Measurements from ENCODE around the gene ZGRF1.
"Not testable (repeated sequence)": the region's sequence is repeated elsewhere in the genome, so short reads cannot be mapped to it uniquely, and the experiment has no call there.

ZGRF1 gene

DNA sequence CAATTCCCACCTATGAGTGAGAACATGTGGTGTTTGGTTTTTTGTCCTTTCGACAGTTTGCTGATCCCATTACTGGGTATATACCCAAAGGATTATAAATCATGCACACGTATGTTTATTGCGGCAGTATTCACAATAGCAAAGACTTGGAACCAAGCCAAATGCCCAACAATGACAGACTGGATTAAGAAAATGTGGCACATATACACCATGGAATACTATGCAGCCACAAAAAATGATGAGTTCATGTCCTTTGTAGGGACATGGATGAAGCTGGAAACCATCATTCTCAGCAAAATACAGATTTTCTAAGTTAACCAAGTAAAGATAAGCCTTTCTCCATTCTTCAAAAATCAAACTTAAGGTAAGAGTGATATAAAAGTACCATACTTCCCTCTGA is 82.4 kb downstream of the ZGRF1 start:
- not testable (repeated sequence) for DNase-seq

DNA sequence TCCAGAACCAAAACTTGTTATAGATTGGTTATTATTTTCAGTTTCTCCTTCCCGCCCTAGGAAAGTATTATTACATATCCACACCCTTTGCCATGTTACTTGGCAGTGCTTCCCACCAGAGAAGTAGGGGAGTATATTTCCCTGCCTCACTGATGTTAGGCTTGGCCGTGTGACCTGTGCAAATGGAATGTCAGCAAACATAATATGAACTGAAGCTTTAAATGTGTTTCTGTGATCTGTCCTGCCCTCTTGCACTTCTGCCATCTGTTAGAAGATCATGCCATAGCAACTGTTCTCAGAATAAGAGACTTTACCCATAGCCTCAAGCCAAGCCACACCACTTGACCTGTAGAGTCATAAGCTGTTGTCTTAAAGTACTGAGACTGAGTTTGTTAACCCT is 84.0 kb downstream of the ZGRF1 start:
- DNase-seq: no peak

- no peak for DNase-seq
Measured at GRCh38 chr4:112550728-112551127, 86.0 kb downstream of the ZGRF1 start.

DNA sequence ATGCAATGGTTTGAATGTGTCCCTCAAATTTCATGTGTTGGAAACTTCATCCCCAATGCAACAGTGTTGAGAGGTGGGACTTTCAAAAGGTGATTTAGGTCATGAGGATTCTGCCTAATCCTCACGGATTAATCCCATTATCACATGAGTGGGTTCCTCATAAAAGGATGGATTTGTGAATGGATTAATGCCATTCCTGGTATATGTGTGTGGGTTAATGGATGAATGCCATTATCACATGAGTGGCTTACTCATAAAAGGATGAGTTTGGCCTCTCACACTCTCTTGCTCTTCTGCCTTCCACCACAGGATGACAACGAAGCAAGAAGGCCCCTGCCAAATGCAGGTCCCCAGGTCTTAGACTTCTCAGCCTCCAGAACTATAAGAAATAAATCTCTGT is 90.2 kb downstream of the ZGRF1 start:
- no peak for DNase-seq

GRCh38 chr4:112545346-112545745 is 91.4 kb downstream of the ZGRF1 start:
- DNase-seq: no peak

GRCh38 chr4:112540695-112541094 is 96.0 kb downstream of the ZGRF1 start:
- no peak for DNase-seq

- DNase-seq: no peak
Measured at GRCh38 chr4:112536123-112536522, 100.6 kb downstream of the ZGRF1 start.

GRCh38 chr4:112532267-112532666 is 104.4 kb downstream of the ZGRF1 start:
- DNase-seq: no peak

GRCh38 chr4:112531146-112531545 is 105.6 kb downstream of the ZGRF1 start:
- no peak for DNase-seq

DNA sequence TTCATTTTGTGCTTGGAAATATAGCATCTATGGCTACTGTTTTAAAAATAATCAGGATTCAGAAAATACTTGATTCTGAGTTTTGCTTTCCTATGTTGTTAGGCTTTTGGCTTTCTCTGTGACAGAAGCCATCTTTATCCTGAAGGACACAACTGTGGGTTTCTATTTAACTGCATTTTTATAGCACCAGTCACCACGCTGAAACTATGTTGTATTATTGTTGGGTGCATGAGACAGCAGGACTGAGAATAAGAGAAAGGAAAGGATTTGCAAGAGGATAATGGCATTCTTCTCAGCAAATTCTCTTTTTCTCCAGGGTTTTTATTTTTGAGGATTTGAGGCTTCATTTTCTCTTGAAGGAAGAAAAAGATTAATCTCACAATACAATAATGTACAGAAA is 110.6 kb downstream of the ZGRF1 start:
- DNase-seq: no peak

DNA sequence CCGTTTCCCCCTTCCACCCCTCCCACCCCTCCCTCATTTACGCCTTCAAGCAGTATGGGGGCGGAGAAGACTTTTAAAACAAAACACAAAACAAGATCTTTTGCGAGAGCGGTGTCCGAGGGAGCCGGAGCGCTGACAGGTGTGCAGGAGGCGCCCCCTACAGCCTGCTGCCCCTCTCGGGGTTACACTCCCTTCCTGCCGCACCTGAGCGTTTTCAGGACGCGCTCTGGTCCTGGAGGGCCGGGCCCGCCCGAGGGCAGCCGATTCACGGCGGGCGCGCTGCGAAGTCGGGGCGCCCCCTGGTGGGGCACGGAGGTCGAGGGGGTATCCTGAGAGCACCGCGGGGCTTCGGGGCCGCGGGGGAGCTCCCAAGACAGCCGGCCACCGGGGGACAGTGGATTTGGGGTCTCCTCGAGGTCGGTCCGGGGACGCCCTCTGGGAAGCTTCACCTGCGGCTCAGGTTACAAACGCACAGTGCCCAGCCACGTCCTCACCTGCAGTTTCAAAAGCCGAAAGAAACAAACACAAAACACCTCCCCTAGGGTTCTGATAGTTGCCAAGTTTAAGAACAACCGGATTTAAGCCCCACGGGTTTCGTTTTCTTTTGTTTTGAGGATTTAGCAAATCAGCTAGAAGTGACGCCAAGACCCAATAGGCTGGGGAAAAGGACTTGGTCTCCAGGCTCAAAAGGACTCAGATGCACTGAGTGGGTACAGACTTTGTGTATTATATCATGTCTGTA is 112.8 kb downstream of the ZGRF1 start:
- DNase-seq: peak; percentile 62

DNA sequence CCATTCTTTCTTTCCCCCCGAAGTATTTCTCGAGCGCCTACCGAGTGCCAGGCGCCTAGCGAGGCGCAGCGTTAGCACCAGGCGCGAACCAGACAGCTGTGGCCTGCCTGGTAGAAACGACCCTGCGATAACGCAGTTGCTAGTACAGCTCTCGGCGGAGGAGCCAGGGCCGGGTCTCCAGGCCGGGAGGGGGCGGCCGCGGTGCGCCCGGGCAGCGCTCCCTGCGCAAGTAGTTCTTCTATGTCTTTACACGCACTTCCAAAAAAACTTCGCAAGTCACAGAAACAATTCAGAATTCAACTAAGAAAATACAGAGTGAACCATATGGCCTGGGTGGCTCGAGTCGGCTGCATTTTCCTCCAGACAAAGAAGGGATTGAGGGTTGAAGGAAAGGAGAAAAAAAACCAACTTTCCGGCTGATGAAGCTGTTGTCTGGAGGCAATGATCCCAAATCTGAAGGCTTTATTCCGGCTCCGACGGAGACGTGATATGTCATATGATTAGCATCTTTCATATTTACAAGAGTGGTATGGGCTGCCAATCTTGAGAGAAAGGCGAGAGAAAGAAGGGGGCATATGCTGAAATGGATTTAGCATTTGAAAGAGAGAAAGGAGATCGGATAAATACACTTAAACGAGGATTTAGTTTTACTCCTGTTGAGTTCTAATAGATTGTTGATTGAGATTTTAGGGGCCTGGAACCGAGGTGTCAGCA is 113.5 kb downstream of the ZGRF1 start:
- DNase-seq: no peak

DNA sequence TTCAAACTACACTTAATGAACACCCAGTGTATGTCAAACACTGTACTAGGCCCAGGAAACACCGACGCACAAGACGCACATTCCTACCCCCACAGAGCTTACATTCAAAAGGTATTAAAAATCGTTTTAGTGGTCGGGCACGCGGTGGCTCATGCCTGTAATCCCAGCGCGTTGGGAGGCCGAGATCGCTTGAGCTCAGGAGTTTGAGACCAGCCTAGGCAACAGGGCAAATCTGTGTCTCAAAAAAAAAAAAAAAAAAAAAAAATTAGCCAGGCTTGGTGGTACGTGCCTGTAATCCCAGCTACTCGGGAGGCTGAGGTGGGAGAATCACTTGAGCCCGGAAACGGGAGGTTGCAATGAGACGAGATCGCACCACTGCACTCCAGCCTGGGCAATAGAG is 114.3 kb downstream of the ZGRF1 start:
- not testable (repeated sequence) for DNase-seq

GRCh38 chr4:112521123-112522023 is 115.3 kb downstream of the ZGRF1 start:
- DNase-seq: no peak

GRCh38 chr4:112520598-112521122 is 116.0 kb downstream of the ZGRF1 start:
- no peak for DNase-seq

- no peak for DNase-seq
Measured at GRCh38 chr4:112519689-112520597, 116.8 kb downstream of the ZGRF1 start.

DNA sequence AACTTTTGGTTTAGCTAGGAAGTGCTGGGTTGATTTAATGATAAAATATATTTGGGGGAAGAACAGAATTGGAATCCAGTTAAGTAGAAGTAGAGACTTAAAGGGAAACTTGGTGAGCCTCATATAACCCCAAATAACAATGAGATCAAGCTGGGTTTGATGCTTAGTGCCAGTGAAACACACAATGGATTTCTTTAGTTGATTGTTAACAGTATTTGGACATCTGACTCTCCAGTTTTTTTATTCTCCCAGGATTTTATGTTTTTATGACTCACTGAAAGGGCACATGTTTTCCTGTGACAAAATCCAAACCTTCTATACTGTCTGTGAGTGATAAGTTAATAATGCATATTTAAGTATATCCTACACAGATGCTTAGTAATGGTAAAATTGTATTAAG is 118.0 kb downstream of the ZGRF1 start:
- no peak for DNase-seq

DNA sequence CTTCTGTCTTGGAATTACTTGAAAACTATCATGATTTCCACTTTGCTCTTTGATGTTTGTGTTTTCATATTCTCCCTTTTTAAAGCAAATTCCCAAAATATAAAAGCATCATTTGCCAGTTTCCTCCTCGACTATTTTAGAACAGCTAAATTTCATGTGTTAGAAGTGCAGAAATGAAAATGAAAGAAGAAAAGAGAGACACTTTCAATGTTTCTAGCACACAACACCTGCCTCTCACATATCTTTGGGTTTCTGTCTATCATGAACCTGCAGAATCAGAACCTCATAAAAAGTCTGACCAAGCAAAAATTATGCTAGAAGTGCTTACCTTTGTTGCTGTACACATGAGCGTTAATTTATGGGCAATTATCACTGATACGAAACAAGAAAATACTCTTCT is 118.8 kb downstream of the ZGRF1 start:
- DNase-seq: no peak

DNA sequence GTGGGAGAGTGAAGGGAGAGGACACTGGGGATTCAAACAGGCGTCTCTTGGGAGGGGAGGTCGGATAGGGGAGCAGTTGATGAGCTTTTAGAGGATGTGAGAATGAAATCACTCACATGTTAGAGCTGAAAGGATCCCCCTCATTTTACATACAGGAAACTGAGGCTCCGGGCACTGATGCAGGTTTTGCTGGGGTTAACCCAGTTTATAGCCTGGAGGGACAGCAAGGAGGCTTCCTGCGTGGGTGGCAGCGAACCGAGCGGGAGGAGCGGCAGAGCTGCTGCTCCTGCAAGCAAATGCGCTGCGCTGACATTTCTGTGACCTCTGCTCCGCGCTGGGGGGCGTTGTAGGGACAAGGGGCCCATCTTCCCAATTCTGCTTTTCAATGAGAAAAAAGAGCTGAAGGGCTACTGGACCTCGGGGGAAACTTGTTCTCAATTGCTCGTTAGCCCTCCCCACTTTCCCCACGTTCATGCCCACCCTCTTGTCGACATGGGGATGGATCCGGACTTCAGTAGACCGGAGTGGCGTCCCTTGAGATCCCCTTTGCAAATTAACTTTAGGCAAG is 119.6 kb downstream of the ZGRF1 start:
- DNase-seq: no peak

DNA sequence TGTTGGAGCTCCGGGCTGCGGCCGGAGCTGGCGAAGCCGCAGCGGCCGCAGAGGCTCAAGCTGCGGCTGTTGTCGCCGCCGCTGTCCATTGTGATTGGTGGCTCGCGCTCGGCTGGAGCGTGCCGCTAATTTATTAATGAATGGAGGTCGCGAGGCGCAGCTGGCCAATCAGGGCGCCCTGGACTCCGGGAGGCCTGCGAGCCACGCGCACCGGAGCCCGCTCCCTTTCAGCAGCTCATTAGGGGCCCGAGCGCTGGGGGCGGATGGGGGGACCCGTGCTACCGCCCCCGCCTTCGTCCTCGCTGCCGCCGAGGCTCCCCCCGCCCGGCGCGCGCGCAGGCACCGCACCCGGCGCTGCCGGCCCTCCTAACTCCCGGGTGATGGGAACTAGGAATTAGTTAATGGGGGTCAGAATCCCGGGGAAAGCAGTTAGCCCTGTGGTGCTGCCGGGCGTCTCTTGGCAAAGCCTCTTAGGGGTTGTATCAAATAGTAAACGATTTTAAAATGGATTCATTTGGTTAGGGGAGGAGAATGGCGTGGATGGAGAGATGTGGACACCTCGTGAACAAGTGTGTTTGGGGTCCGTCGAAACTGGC is 120.1 kb downstream of the ZGRF1 start:
- peak; percentile 30 for DNase-seq

DNA sequence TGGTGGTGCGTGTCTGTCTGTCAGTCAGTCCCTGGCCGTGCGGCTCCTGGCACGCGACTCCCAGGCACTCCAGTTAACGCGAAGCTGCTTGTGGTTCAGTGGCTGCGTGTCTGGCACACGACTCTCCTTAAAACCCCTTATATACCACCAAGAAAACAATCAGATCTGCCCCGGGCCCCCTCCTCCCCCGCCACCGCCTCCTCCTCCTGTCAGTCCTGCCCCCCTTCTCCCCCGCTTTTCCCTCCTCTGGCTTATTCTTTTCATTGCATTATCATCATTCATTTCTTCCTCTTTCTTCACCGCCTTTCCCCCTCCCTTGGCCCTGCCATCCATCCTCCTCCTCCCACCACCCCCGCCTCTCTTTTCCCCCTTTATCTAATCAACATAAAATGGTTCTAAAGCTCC is 120.6 kb downstream of the ZGRF1 start, which contains the start of gene NEUROG2:
TSS of gene NEUROG2 (minus strand) at position 115 of the 405 bp plus-strand sequence. CDS start 705 bp downstream, outside the sequence.
- DNase-seq: no peak

Data from NCI-H1105 (cell line).